ENCODE measurements around the gene LRP6. TPM values are rescaled to one million over a fixed set of nuclear protein-coding genes. Genes with fewer than 3 reads are reported as not detected.

The LRP6 gene
- total RNA-seq, 1 experiment from 2014 or later = 62.4 TPM

DNA sequence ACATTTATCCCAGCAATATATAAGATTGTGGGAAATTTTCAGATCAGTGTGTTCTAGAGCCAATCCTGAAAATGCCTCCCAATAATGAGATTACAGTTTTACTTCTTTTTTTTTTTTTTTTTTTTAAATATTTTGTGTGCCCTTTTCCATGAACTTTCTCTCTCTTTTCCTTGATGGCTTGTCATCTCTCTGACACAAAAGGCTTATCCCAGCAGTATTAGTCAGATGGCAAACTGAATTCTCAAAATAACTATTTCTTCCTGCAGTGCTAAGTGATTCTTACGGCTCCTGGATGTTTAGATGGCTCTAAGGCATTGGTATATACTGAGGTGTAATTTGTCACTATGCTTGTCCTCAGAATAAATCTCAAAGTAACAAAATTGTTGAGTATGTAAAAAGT, 86.7 kb downstream of the LRP6 start:
- Histone ChIP-seq H4K5ac (ENCODE audit: insufficient read length, low read depth, low read length) (no peak overlapping the region), H3K9me3 (ENCODE audit: control insufficient read depth, low read depth, low read length) (no peaks in the 10 kb centered on the region), H3K4me2 (ENCODE audit: insufficient read depth, insufficient read length, low read length) (no peak overlapping the region), H2BK5ac (ENCODE audit: insufficient read length, low read length) (no peak overlapping the region), H3K9ac (ENCODE audit: extremely low read depth, insufficient read length, low read length) (no peak overlapping the region), H3K56ac (ENCODE audit: insufficient read length, low read depth, low read length) (no peak overlapping the region), H2AFZ (ENCODE audit: low read length) (no peak overlapping the region), H4K20me1 (ENCODE audit: control insufficient read depth, insufficient read depth, insufficient read length) (no peaks in the 10 kb centered on the region), H3K23me2 (ENCODE audit: insufficient read length, low read depth, low read length, poor library complexity, severe bottlenecking) (no peaks in the 10 kb centered on the region), H3K4ac (ENCODE audit: low read depth, low read length) (no peak overlapping the region), H2BK15ac (ENCODE audit: low read depth, low read length) (no peak overlapping the region), H3K4me1 (ENCODE audit: insufficient read depth, low read length) (no peaks in the 10 kb centered on the region), H4K91ac (ENCODE audit: insufficient read length, low read depth, low read length) (no peak overlapping the region), H2BK12ac (ENCODE audit: insufficient read length, low read depth, low read length) (no peak overlapping the region), H2AK5ac (ENCODE audit: insufficient read length, low read length) (no peak overlapping the region), H4K8ac (replicated peaks; ENCODE audit: insufficient read length, low read depth, low read length) (no peak overlapping the region), H3K23ac (ENCODE audit: insufficient read length, low read depth, low read length) (no peak overlapping the region), H2BK120ac (ENCODE audit: low read depth, low read length, poor library complexity, severe bottlenecking) (no peak overlapping the region), H3K27me3 (ENCODE audit: insufficient read depth, low read length) (no peaks in the 10 kb centered on the region), H3K79me1 (ENCODE audit: insufficient read depth, low read depth, low read length, poor library complexity, severe bottlenecking) (no peaks in the 10 kb centered on the region), H3T11ph (ENCODE audit: low read length) (no peak overlapping the region), H2BK20ac (ENCODE audit: low read depth, low read length, poor library complexity, severe bottlenecking) (no peak overlapping the region), H3K18ac (ENCODE audit: insufficient read length, low read depth, low read length) (no peak overlapping the region), H3K27ac (ENCODE audit: insufficient read length, low read depth, low read length) (no peak overlapping the region), H3K14ac (ENCODE audit: insufficient read depth, low read length) (no peak overlapping the region), H3K79me2 (ENCODE audit: insufficient read depth, low read length) (no peaks in the 10 kb centered on the region)
- WGBS (ENCODE audit: extremely low coverage, insufficient read length, low lambda C conversion rate) = no CpG with 5 or more reads among the region's 1 CpG
- DNase-seq = no peak
- no peaks in the 10 kb centered on the region for H3K9me3 Mint-ChIP-seq
- peak overlapping the region in 1 of 3 experiments; percentile 22; a peak in 2 of 7 replicates for H3K27ac Mint-ChIP-seq
- no peak overlapping the region for H3K4me3 Mint-ChIP-seq
- H3K27me3 Mint-ChIP-seq (ENCODE audit: low read depth) = no peaks in the 10 kb centered on the region
- TF ChIP-seq, protein P1, sequence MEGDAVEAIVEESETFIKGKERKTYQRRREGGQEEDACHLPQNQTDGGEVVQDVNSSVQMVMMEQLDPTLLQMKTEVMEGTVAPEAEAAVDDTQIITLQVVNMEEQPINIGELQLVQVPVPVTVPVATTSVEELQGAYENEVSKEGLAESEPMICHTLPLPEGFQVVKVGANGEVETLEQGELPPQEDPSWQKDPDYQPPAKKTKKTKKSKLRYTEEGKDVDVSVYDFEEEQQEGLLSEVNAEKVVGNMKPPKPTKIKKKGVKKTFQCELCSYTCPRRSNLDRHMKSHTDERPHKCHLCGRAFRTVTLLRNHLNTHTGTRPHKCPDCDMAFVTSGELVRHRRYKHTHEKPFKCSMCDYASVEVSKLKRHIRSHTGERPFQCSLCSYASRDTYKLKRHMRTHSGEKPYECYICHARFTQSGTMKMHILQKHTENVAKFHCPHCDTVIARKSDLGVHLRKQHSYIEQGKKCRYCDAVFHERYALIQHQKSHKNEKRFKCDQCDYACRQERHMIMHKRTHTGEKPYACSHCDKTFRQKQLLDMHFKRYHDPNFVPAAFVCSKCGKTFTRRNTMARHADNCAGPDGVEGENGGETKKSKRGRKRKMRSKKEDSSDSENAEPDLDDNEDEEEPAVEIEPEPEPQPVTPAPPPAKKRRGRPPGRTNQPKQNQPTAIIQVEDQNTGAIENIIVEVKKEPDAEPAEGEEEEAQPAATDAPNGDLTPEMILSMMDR (conservative IDR thresholded peaks at IDR 0.05) = no peak
- H3K4me1 Mint-ChIP-seq = peaks cover 2% of the 10 kb centered on the region in 2 experiments; a peak in 3 of 4 replicates
- H3K36me3 Mint-ChIP-seq (ENCODE audit: insufficient read depth in 1 of 3, low read depth in 3 of 3) = peaks cover 5 to 23% (median 19%) of the 10 kb centered on the region in 3 experiments; a peak in 5 of 7 replicates
